SK-N-DZ (cell line): Measurements from ENCODE around the gene ANAPC2.
A peak's percentile ranks its signal among the peaks of the same experiment; 100 is the strongest.

Experiments used
- DNase-seq: peaks from one replicate; pipeline ENCODE4 v3.0.0-alpha.2; 2015; ENCODE audit warnings: low spot score

The ANAPC2 gene

DNA sequence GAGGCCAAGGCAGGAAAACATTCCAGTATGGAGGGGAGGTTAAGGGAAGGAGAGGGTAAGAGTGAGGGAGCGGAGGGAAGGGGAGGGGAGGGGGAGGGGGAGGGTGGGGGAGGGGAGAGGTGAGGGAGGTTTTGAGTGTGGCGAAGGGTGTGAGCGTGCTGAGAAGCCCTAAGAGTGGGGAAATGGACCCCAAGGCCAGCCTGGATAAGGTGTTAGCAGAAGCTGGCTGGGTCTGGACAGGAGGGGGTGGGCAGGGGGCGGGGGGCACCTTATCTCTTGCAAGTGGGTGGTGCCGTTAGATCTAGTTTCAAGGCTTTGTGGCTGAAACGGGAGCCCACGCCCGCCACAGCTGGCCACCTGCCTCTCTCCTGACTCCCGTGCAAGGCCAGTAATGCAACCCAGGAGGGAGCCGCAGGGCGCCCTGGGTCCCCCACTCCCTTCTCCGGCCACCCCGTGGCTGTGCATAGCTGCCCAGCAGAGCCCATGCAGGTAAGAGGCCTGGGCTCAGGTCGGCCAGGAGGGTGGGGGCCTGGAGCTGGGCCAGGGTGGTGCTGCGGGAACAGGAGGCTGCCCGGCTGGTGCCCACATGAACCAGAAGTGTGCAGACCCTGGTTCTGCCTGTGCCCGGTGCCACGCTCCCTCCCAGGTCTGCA is 39.6 kb upstream of the ANAPC2 start:
- DNase-seq = no peak

DNA sequence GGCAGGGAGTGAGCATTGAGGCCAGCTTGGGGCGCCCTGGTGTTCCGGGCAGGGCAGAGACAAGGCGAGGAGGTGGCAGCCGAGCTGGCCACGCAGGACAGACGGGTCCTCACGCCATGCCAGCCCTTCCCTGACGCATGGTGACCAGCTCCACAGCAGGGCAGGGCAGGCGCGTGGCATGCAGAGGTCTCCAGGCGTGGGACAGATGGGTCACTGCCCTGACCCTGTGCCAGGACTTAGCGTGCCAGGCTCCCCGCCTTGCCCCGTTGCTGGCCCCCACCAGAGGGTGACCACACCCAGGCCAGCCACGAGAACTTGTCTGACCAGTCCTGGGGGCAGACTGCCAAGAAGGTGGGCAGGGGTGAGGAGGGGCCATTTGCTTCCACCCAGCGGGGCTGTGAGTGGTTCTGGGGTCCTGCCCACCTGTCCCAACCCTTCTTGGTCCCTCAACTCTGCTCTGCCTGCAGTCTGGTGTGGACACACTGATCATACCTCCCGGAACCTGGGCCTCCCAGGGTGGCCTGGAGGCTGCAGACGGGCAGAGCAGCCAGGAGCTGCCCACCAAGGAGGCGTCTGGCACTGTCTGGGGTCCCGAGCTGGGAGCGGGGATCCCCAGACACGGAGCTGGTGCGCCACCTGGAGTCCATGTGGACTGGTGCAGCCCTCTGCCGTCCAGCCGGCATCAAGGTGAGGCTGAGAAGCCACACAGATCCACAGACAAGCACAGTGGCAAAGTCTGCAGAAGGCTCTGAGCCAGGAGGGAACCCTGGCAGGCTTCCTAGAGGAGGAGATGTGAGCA is 38.9 kb upstream of the ANAPC2 start, which contains the start of gene RNF224:
TSS of gene RNF224 (plus strand) at position 449 of the 799 bp plus-strand sequence. CDS start 834 bp downstream, outside the sequence.
- DNase-seq = peak; percentile 84

DNA sequence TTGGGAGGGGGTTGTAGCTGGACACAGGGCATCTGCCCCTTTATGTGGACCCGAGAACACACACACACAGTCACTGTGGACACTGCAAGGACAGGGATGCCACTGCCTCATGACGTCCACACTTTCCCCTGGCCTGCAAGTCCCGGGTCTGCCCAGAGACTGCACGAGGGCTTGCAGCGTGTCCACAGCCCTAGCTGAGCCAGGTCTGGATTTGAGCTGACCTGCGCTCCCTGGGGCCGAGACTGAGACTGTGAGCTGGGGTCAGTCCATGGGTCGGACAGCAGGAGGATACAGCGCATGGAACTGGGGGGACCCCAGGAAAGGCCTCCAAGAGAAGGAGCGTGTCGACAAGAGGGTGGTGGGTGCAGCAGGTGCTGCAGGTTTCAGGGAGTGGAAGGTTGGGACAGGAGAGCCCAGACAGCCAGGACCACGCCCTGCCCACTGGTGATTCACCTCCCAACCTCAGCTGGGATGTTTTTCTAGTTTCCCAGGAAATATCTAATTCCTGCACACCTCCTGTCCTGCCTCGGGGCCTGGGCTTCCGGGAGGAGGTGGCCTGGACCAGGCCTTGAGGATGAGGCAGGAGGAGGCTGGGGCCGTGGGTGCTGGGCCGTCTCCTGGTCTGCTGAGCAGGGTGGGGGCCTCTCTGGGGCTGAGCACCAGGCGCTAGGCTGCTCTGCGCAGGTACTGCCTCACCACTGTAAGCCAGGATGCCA is 38.1 kb upstream of the ANAPC2 start:
- no peak for DNase-seq

DNA sequence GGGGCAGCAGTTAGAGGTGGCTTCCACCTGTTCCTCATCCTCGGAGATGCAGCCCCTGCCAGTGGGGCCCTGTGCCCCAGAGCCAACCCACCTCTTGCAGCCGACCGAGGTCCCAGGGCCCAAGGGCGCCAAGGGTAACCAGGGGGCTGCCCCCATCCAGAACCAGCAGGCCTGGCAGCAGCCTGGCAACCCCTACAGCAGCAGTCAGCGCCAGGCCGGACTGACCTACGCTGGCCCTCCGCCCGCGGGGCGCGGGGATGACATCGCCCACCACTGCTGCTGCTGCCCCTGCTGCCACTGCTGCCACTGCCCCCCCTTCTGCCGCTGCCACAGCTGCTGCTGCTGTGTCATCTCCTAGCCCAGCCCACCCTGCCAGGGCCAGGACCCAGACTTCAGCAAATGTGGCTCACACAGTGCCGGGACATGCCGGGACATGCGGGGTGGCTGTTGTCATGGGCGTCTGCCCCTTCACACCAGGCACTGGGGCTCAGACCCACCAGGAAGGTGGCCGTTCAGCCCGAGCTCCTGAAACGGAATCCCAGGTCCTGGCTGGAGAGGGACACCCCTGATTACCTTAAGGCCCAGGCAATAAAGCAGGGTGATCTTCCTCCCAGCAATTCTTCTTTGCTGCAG is 37.5 kb upstream of the ANAPC2 start:
- no peak for DNase-seq

DNA sequence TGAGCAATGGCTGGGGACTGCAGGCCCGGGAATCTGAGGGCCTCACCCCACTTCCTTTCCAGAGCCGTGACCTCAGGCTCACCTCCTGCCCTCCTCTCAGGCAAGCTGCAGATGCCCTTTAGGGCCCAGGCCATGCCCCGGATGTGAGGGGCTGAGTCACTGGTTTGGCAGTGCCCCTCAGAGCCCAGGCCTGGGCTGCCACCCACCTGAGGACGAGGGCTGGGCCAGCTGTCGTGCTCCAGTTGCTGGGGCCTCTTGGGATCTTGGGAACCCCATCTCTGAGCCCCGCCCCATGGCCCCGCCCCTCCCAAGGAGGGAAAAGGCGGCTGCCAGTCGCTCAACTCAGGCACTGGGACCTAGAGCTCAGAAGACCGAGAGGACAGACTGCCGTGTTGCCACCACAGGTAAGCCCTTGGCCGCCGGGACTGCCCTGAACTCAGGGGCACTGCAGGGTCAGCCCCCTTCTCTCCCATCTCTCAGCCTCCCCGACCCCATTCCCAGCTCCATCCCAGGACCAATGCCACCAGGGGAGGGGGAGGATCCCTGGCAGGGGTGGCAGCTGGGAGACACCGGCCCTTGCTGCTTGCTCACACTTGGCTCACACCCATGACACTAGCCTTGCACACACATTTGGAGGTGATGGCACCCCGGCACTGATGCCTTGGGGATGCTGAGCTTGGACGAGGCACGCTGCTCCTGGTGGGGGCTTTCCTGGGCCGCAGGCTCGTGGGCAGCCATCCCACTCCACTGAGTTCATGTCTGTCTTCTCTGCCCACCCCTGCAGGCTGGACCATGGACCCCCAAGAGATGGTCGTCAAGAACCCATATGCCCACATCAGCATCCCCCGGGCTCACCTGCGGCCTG is 36.7 kb upstream of the ANAPC2 start, which contains the start of gene CYSRT1:
TSS of gene CYSRT1 (plus strand) at position 345 of the 865 bp plus-strand sequence. CDS start at position 793, 448 bp downstream.
- DNase-seq = no peak

DNA sequence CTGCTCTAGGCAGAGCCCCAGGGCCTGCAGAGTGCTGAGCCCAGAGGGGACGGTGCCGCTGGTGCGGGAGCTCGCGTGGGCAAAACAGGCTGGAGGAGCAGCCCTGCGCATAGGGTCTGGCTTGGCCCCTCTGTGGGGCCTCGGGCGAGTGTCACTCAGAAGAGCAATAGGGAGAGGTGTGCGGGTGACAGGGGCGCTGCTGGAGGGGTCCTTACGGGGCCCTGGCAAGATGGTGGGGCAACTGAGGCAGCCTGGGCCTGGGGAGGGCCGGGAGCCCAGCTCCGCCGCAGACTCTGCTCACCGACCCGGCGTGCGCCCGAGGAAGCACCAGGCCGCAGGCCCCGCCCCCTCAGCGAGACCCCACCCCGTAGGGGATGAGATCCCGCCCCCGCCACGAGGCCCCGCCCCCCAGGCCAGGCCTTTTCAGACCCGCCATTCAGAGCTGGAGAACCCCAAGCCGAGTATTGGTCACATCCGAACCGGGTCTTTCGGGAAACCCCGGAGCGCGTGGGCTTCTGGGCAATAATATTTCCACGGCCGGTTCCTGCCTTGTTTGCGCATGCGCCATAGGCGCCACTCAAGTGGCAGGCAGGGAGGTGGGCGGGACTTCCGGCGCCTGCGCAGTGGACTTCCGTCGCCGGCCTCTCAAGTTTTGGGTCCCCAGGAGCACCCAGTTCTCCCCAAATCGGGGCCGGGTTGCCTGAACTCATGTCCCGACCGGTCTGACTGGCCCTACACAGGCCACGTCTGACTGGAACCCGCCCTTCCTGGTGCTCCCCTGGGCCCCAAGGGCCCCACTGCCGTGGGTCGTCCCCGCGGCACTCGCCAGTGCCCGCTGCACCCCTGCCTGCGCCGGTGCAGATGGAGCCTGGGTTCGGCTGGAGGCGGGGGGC is 35.0 kb upstream of the ANAPC2 start:
- peak; percentile 99 for DNase-seq

DNA sequence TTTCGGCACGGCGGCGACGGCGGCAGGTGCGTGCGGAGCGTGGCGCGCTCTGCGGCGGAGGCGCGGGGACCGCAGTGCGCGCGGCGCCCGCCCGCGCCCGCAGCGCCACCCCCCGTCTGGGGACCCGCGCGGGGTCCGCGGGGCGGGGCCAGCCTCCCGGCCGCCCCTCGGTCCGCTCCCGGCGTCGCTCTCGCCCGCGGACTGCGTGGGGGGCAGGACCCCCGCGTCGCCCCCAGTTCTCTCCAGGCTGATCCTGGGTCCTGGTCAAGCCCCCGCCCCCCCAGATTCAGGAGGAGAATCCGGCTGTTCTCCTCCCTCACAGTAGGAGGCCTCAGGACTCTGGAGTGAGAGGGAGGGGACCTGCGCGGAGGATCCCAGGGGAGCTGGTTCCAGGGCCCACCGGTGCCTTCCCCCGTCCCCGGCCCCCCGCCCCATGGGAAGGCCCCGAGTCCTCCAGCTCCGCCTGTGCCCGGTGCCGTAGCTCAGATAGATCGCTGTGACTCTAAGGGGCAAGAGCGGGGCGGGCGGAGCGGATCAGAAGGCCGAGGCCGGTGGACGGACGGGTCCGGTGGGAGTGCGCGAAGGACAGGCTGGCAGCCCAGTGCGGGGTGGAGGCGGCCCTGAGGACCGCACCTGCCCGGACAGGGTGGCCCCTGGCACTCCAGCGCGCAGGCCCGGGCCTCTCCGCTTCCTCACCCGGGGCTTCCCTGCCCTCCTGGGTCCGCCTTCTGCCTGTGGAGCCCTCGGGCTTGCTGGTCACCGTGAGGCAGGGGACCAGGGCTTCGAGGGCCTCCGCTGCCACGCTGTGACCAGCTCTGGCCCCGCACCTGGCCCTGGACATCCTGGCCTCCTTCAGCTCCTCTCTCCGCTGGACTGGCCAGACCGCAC is 34.1 kb upstream of the ANAPC2 start, which contains the start of gene RNF208:
TSS of gene RNF208 (minus strand) at position 51 of the 888 bp plus-strand sequence. CDS start 1,028 bp downstream, outside the sequence.
- peak; percentile 60 for DNase-seq

DNA sequence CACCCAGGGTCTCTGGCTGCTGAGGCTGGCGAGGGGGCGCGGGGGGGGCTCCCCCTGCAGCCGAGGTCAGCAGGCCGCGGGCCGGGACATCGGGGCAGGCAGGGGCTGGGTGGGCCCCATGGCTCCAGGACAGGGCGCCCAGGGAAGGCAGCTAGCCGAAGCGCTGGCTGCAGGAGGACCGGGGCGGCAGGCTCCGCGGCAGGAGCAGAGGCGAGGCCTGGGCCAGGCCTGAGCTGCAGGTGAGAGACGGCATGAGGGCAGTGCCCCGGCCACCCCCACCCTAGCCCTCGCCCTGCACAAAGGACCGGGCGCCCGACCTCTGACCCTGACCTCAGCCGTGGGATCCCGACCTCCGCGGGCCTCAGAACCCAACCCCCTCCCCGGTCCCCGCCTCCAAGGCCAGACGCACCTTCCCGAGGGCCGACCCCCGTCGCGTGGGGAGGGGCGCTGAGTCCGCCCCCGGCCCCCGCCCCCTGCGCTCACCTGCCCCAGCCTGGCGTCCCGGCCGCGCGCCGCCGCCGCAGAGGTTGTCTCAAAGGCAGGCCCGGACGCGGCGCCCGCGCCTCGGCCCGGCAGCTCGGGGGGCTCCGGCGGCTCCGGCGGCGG is 33.2 kb upstream of the ANAPC2 start:
- no peak for DNase-seq

DNA sequence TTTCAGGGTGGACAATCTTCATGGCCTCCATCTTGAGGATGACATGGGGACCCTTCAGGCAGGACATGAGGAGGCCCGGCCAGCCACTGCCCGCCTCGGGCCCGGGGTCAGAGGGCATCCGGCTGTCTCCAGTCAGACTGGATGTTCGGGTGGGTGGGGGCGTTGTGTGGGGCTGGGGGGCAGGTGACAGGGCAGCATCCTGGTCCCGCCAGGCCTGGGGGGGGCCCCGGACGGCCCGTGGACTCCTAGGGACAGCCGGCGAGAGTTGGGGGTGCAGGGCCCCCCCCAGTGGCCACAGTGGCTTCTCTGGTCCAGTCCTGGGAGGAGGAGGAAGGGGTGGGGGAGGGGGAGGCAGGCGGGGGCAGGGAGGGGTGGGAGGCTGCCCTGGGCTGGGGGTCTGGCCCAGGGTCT is 32.7 kb upstream of the ANAPC2 start:
- DNase-seq = no peak

DNA sequence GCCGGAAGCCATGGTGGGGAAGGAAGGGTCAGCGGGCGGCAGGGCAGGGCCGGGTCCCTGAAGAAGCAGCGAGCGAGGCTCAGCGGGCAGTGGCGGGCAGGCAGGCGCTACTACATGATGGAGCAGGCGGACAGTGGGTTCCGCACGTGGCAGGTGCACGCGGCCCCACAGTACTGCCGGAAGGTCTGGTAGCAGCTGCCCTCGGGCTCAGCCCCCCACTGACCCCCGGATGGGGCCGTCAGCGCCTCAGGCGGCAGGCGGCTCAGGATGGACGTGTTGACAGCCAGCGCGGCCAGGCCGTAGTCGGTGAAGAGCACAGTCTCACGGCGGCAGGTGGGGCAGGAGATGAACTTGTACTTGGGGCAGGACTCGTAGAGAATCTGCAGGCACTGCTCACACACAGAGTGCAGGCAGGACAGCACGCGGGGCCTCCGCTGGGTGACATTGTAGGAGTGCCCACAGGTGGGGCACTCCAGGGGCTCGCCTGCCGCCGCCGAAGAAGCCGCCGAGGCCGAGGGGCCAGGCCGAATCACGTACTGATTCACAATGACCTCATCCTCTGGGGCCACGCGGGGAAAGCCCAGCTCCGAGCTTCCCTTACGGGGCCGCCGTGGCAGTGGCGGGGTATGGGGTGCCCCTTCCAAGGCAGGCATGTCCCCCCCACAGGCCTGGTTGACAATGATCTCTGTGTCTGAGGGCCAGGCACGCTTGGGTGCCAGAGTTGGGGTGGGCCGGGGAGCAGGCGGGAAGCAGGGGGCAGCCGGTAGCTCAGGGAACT is 32.1 kb upstream of the ANAPC2 start:
- no peak for DNase-seq

DNA sequence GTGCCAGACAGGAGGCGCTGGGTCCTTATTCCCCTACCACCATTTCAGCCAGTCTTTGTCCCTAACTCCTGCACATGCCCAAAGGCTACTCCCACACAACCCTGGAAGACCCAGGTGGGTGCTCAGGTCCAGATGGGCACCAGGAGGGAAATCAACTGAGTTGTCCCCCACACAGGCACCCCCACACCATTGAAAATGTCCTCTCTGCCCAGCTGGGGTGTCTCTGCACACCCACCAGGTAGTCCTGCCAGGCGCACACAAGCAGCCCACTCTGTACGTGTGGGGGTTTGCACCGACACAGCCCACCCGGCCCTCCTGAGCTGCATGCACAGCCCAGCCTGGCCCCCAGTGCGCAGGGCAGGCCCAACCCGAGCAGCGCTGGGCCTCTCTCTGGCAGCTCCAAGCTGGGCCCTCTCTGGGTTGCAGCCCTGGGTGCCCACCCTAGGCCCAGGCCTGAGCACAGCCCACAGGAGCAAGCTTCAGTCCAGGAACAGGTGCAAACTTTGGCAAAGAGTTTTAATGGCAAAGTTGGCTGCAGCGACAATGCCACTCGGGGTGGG is 31.5 kb upstream of the ANAPC2 start:
- DNase-seq = no peak

DNA sequence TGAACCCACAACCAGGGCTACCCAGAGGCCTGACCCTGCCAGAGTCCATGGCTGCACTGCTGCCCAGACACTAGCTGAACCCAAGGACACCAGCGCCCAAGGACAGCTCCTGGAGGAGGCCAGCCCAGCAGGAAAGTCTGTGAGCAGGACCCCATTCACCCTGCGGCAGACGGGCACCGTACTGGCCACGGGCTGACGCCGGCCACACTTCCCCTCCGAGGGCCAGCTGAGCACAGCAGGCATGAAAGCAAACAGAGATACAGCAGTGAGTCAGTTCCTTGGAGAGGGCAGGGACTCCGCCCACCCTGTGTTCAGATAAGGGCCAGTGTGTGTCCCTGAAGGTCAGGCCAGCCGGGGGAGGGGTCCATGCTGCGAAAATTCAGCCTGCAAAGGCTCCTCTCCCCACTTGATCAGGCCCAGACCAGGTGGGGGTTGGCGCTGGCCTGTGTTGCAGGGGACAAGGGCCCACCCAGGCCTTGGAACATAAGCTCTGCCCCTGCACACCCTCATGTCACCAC is 30.5 kb upstream of the ANAPC2 start:
- no peak for DNase-seq

DNA sequence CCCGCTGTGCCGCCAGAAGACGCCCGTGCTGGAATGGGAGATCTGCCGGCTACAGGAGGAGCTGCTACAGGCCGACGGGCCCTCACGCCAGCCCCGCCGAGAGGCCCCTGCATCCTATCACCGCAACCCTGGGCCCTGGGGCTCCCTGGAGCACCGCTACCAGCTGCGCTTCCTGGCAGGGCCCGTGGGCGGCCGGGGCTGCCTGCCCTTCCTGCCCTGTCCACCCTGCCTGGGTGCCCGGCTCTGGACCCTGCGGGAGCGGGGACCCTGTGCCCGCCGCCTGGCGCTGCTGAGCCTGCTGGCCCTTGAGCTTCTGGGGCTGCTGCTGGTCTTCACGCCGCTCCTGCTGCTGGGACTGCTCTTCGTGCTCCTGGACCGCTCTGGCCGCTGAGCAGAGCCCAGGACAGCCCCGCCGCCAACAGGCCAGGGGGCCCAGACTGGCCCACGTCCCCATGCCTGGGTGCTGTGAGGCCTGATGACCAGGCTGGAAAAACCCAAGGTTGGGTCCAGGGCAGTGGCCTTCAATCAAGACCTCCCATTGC is 29.9 kb upstream of the ANAPC2 start:
- no peak for DNase-seq

DNA sequence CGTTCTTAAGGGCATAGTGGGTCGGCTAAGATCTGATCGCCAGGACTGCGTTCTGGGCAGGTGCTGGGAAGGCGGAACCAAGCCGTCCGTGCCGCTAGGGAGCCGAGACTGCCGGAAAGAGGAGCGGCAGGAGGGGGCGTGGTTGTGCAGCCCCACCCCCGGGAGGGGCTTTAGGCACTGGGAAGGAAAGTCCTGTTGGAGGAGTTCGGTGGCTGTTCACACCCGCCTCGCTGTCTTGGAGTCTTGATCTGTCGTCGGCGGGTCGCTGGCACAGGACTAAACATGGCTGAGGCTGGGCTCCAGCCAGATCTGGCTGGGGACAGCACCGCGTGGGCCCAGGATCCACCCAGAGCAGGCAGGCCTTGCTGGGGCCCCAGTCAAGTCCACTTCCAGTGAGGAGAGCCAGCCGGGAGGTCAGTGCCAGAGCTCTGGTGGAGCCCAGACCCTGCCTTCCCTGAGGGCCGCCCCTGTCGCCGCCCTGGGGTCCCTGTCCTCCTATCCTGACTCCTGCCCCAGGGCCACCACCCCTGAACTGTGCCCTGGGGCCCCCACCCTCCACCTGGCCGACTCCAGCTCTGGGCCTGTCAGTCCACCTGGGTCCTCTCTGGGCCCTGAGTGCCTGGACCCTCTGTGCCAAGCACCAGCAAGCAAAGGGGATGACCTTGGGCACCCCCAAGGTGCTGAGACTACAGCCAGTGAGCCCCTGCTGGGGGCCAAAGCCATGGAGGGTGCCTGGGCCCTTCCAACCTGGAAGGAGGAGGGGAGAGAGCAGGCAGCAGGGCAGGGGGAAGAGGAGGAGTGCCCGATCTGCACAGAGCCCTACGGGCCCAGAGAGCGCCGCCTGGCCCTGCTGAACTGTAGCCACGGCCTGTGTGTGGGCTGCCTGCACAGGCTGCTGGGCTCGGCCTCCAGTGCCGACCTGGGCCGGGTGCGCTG is 29.2 kb upstream of the ANAPC2 start:
- DNase-seq = no peak
